Brain microvascular endothelial cell (primary cell): ENCODE measurements around the gene AGBL3.
A peak's percentile ranks its signal among the peaks of the same experiment; 100 is the strongest.

Experiments
- DNase-seq: peaks from one replicate; pipeline ENCODE4 v3.0.0-alpha.2; 2020
- H3K27ac ChIP-seq: fragments of 250-450 bp; sonication (Bioruptor Pico); 2 replicates; pipeline ENCODE4 v1.5.1; 2020; ENCODE audit warnings: mild to moderate bottlenecking, moderate library complexity
- H3K27me3 ChIP-seq: fragments of 250-450 bp; sonication (Bioruptor Pico); replicated peaks from 2 replicates; pipeline ENCODE4 v1.5.1; 2020; ENCODE audit warnings: mild to moderate bottlenecking
- H3K36me3 ChIP-seq: fragments of 250-450 bp; sonication (Bioruptor Pico); replicated peaks from 2 replicates; pipeline ENCODE4 v1.5.1; 2020; ENCODE audit warnings: mild to moderate bottlenecking
- H3K4me3 ChIP-seq: 2 replicates; pipeline ENCODE4 v1.5.1; 2011; ENCODE audit warnings: low read depth, mild to moderate bottlenecking, control low read depth, low read length, moderate library complexity
- in situ Hi-C: cut with HindIII; loops from 2 replicates; pipeline ENCODE4 v1.10.0; 2017; ENCODE audit warnings: low sequenced_read_pairs, low pct_ligation_motif_present
- TF ChIP-seq, protein P1 (sequence below): IDR thresholded peaks from 2 replicates; pipeline ENCODE4 v1.5.1; 2011; ENCODE audit warnings: low read depth, mild to moderate bottlenecking, moderate library complexity, low read length, control low read depth, inconsistent platforms; ENCODE audit errors: missing control alignments

Gene AGBL3

DNA sequence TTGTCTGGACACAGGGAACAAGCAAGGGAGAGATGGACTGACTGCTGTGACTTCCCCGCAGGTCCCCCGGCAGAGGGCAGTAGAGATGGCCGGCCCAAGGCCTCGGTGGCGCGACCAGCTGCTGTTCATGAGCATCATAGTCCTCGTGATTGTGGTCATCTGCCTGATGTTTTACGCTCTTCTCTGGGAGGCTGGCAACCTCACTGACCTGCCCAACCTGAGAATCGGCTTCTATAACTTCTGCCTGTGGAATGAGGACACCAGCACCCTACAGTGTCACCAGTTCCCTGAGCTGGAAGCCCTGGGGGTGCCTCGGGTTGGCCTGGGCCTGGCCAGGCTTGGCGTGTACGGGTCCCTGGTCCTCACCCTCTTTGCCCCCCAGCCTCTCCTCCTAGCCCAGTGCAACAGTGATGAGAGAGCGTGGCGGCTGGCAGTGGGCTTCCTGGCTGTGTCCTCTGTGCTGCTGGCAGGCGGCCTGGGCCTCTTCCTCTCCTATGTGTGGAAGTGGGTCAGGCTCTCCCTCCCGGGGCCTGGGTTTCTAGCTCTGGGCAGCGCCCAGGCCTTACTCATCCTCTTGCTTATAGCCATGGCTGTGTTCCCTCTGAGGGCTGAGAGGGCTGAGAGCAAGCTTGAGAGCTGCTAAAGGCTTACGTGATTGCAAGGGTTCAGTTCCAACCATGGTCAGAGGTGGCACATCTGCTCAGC is 178.2 kb downstream of the AGBL3 start:
- in situ Hi-C loops: loop anchor here (25.0 kb wide), 1 partner anchor 177 kb away; the partner anchor contains the start of gene AGBL3
- TF ChIP-seq, protein P1, sequence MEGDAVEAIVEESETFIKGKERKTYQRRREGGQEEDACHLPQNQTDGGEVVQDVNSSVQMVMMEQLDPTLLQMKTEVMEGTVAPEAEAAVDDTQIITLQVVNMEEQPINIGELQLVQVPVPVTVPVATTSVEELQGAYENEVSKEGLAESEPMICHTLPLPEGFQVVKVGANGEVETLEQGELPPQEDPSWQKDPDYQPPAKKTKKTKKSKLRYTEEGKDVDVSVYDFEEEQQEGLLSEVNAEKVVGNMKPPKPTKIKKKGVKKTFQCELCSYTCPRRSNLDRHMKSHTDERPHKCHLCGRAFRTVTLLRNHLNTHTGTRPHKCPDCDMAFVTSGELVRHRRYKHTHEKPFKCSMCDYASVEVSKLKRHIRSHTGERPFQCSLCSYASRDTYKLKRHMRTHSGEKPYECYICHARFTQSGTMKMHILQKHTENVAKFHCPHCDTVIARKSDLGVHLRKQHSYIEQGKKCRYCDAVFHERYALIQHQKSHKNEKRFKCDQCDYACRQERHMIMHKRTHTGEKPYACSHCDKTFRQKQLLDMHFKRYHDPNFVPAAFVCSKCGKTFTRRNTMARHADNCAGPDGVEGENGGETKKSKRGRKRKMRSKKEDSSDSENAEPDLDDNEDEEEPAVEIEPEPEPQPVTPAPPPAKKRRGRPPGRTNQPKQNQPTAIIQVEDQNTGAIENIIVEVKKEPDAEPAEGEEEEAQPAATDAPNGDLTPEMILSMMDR: peak; percentile 6
- no peak for DNase-seq
- H3K4me3 ChIP-seq: no peak overlapping the region
- no peaks in the 10 kb centered on the region for H3K27me3 ChIP-seq
- no peak overlapping the region for H3K27ac ChIP-seq
- peaks cover 25% of the 10 kb centered on the region for H3K36me3 ChIP-seq

DNA sequence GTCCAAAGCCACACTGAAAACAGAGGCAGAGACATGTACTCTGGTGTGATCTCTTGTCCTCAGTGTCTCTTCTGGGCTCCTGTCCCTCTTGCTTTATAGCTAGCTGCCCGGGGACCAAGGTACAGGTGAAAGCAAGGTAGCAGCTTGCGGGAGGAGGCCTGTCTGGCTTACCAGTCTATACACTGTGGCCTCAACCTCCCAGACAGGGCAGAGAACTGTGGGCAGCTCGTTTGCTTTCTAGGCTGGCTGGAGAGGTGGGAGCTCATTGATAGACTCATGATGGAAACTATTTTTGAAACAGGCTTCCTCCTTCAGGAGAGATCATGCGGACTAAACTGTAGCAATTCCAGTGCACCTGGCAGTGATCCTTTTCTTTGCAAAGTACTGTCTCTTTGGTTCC is 179.6 kb downstream of the AGBL3 start:
- TF ChIP-seq, protein P1: no peak

DNA sequence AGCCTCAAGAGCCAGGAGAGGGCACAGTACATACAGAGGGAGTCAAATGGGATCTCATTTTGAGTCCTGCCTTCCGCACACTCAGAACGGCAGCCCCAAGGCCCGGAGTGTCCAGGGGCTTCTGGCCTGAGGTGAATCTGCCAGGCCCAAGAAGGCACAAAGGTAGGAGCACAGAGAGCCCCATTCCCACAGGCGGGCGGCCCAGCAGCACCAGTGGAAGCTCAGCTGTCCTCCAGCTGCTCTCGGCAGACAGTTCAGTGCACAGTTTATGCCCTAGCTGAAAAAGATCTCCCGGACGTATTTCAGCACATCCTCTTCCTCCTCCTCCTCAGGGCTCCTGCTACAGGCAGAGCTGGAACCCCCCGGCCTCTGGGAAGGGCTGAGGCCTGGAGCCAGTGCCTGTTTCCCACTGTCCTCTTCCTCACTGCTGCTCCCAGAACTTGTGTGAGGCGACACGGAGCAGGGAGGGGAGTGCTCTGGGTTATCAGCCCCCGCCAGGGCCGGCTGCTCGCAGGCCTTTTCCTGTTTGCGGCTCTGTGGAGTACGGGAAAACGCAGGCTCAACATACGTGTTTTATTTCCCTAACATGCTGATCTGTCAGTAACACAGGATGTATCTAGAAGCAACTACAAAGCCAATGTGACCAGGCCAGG is 180.2 kb downstream of the AGBL3 start:
- no peak for DNase-seq
- H3K36me3 ChIP-seq: peaks cover 25% of the 10 kb centered on the region
- H3K27ac ChIP-seq: no peak overlapping the region
- no peak overlapping the region for H3K4me3 ChIP-seq
- H3K27me3 ChIP-seq: no peaks in the 10 kb centered on the region
- in situ Hi-C loops: loop anchor here (25.0 kb wide), 1 partner anchor 179 kb away; the partner anchor contains the start of gene AGBL3
- TF ChIP-seq, protein P1: no peak

More for the DNA sequence above, 179.6 kb downstream of the AGBL3 start:
- no peaks in the 10 kb centered on the region for H3K27me3 ChIP-seq
- no peak overlapping the region for H3K4me3 ChIP-seq
- peaks cover 25% of the 10 kb centered on the region for H3K36me3 ChIP-seq
- in situ Hi-C loops: loop anchor here (25.0 kb wide), 1 partner anchor 179 kb away; the partner anchor contains the start of gene AGBL3
- no peak for DNase-seq
- no peak overlapping the region for H3K27ac ChIP-seq

DNA sequence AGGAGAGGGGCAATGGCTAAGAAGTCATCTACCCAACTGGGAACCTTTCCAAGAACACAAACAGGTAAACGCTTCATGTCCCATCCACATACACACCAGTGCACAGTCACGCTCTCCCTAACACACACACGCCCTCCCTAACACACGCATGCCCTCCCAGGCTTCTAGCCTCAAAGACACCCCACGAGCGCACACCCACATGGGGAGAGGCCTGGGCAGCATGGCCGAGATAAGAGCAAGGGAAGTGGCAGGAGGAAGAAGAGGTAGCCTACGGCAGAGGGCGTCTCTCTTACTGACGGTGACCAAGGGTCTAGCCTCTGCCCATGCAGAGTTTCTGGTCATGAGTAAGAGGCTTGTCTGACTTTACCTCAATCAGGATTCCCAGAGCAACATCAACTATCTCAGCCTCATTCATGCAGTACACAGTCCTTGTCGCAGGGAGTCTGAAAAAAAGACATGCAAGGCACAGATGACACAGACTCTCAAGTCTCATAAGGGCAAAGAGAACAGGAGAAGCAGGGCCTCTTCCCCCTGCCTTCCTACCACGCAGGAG is 181.1 kb downstream of the AGBL3 start:
- no peak overlapping the region for H3K4me3 ChIP-seq
- in situ Hi-C loops: loop anchor here (25.0 kb wide), 1 partner anchor 180 kb away; the partner anchor contains the start of gene AGBL3
- peaks cover 25% of the 10 kb centered on the region for H3K36me3 ChIP-seq
- DNase-seq: no peak
- TF ChIP-seq, protein P1: no peak
- no peak overlapping the region for H3K27ac ChIP-seq
- no peaks in the 10 kb centered on the region for H3K27me3 ChIP-seq

DNA sequence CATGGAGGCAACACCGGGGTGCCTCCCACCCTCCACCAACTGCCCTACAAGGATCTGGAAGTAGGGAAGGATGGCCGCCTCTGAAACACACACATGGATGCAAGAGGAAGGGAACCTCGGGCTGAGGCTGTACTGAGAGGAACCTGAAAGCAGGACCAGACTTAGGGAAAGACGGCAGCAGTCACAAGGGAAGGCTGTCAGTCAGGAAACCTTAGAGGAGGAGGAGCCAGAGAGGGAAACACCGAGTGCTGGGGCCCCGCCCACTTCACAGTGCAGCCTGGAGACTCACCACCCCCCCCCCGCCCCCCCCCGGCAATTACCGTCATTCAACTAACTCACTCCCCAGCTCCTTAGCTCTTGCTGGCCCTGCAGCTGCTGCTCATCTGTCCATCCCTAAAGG is 181.7 kb downstream of the AGBL3 start:
- TF ChIP-seq, protein P1: no peak
- Histone ChIP-seq H3K27ac (no peak overlapping the region), H3K27me3 (no peaks in the 10 kb centered on the region), H3K4me3 (no peak overlapping the region), H3K36me3 (peaks cover 25% of the 10 kb centered on the region)
- in situ Hi-C loops: loop anchor here (25.0 kb wide), 1 partner anchor 181 kb away; the partner anchor contains the start of gene AGBL3
- no peak for DNase-seq
